K562 (cell line): ENCODE results near the gene THADA. TPM values are rescaled to one million over a fixed set of nuclear protein-coding genes. Genes with fewer than 3 reads are reported as not detected.

Source experiments
- ATAC-seq: fragments of 200-7000 bp; cut with Tn5 transposase; 3 replicates; pipeline ENCODE4 v1.9.1; 2020; ENCODE audit warnings: moderate library complexity
- BruUV-seq: library from RNA; stranded (reverse); fragments of 400-500 nt; replicated peaks from 2 replicates; lab custom pipeline; 2021; lab: Mats Ljungman, UMichigan
- CTCF ChIA-PET: fragments of 300-600 bp; formaldehyde crosslinking; extraction: SDS; loops from one replicate; lab custom pipeline; 2021; ENCODE audit warnings: low intra/inter-chr PET ratio; lab: Yijun Ruan, JAX
- POLR2A ChIA-PET: fragments of 300-600, 350-650 bp; sonication (Branson Sonifier 250); formaldehyde crosslinking; extraction: SDS; loops from one replicate; lab custom pipeline; 2021; ENCODE audit warnings: antibody characterized with exemption, inconsistent platforms; lab: Yijun Ruan, JAX
- DNase-seq, 4 experiments: peaks; one replicate each; pipeline versions ENCODE4 v3.0.0 to v3.0.0-alpha.2; 2011 to 2018; ENCODE audit warnings: low spot score in 3 of 4, mixed read lengths in 3 of 4; ENCODE audit errors: extremely low read depth in 1 of 4
- FAIRE-seq: peaks from 2 replicates; lab custom pipeline; 2011; peaks lifted over from hg19 to GRCh38; lab: Jason Lieb, UNC
- H2AFZ ChIP-seq: 2 replicates; pipeline ENCODE4 v1.6.0; 2011; ENCODE audit warnings: low read depth, low read length, control low read depth, inconsistent platforms
- H3K27ac ChIP-seq: fragments of 200-600 bp; 3 replicates; pipeline ENCODE4 v1.8.0; 2011; ENCODE audit warnings: low read depth, mild to moderate bottlenecking, control low read depth, inconsistent platforms, low read length, moderate library complexity, mixed read lengths; ENCODE audit errors: extremely low read depth
- H3K27me3 ChIP-seq, 2 experiments: fragments of 300-600 bp in 1 of 2; 2 replicates in 1 of 2; 3 replicates in 1 of 2; pipeline versions ENCODE4 v1.6.0 to v1.8.0; 2011; ENCODE audit warnings: inconsistent platforms in 2 of 2, low read length in 2 of 2, mild to moderate bottlenecking in 1 of 2, mixed read lengths in 1 of 2, moderate library complexity in 1 of 2; ENCODE audit not compliant: control insufficient read depth in 2 of 2, insufficient read depth in 2 of 2
- H3K36me3 ChIP-seq: fragments of 300-600 bp; 3 replicates; pipeline ENCODE4 v1.8.0; 2011; ENCODE audit warnings: mild to moderate bottlenecking, low read length, inconsistent platforms; ENCODE audit not compliant: control insufficient read depth, insufficient read depth
- H3K4me1 ChIP-seq, 2 experiments: fragments of 200-600 bp in 1 of 2; replicated peaks in 1 of 2; 2 replicates in 1 of 2; 3 replicates in 1 of 2; pipeline versions ENCODE4 v1.5.1 to v1.8.0; 2011; ENCODE audit warnings: inconsistent platforms in 2 of 2, low read length in 2 of 2, mild to moderate bottlenecking in 1 of 2, mixed read lengths in 1 of 2, moderate library complexity in 1 of 2; ENCODE audit not compliant: control insufficient read depth in 2 of 2, insufficient read depth in 2 of 2
- H3K4me2 ChIP-seq: 2 replicates; pipeline ENCODE4 v1.6.1; 2011; ENCODE audit warnings: low read length, control low read depth, inconsistent platforms, mixed read lengths; ENCODE audit not compliant: insufficient read depth
- H3K4me3 ChIP-seq: fragments of 200-600 bp; sonication (generic), shearing (Covaris generic); 2 replicates; pipeline ENCODE4 v1.5.1; 2016; ENCODE audit warnings: control low read depth, inconsistent platforms
- H3K79me2 ChIP-seq: fragments of 200-600 bp; 3 replicates; pipeline ENCODE4 v1.8.0; 2011; ENCODE audit warnings: low read length, inconsistent platforms; ENCODE audit not compliant: control insufficient read depth, insufficient read depth
- H3K9ac ChIP-seq, 2 experiments: 2 replicates each; pipeline versions ENCODE4 v1.6.0 to v1.6.1; 2011; ENCODE audit warnings: low read depth in 2 of 2, low read length in 2 of 2, control low read depth in 1 of 2, inconsistent platforms in 1 of 2, mild to moderate bottlenecking in 1 of 2, mixed read lengths in 1 of 2; ENCODE audit not compliant: insufficient read depth in 1 of 2
- H3K9me1 ChIP-seq: one replicate; pipeline ENCODE4 v1.6.0; 2011; ENCODE audit warnings: inconsistent platforms, mild to moderate bottlenecking, low read length, moderate library complexity; ENCODE audit not compliant: control insufficient read depth, insufficient read depth
- H3K9me3 ChIP-seq: replicated peaks from 2 replicates; pipeline ENCODE4 v1.5.1; 2011; ENCODE audit warnings: low read depth, low read length, inconsistent platforms; ENCODE audit not compliant: control insufficient read depth, insufficient read depth
- H4K20me1 ChIP-seq: replicated peaks from 2 replicates; pipeline ENCODE4 v1.6.1; 2011; ENCODE audit warnings: low read length, inconsistent platforms, mixed read lengths; ENCODE audit not compliant: control insufficient read depth, insufficient read depth
- ATF7 ChIP-seq: fragments of 450-650 bp; IDR thresholded peaks from 2 replicates; pipeline ENCODE4 v1.7.1; 2014; ENCODE audit warnings: mild to moderate bottlenecking, moderate library complexity
- ELF4 ChIP-seq: fragments of 450-650 bp; formaldehyde crosslinking; IDR thresholded peaks from 2 replicates; pipeline ENCODE4 v1.4.0; 2022; ENCODE audit warnings: missing genetic modification characterization
- NFATC3 ChIP-seq: fragments of 450-650 bp; IDR thresholded peaks from 2 replicates; pipeline ENCODE4 v1.6.1; 2017; ENCODE audit warnings: mild to moderate bottlenecking
- SMARCA5 ChIP-seq: fragments of 450-650 bp; IDR thresholded peaks from 2 replicates; pipeline ENCODE4 v1.6.1; 2016
- SREBF2 ChIP-seq: sonication (generic); formaldehyde crosslinking; IDR thresholded peaks from 2 replicates; pipeline ENCODE4 v1.4.0; 2020; ENCODE audit warnings: mild to moderate bottlenecking, missing genetic modification reagents
- SUPT5H ChIP-seq: fragments of 450-650 bp; IDR thresholded peaks from 2 replicates; pipeline ENCODE4 v1.6.1; 2016
- ZC3H4 ChIP-seq: sonication (generic); formaldehyde crosslinking; IDR thresholded peaks from 2 replicates; pipeline ENCODE4 v1.9.0; 2021; ENCODE audit warnings: missing genetic modification reagents, borderline replicate concordance
- ZMIZ1 ChIP-seq, 2 experiments: fragments of 150-350 bp in 1 of 2; IDR thresholded peaks; 2 replicates each; pipeline ENCODE4 v1.6.1; 2012 to 2016; ENCODE audit warnings: low read depth in 2 of 2, low read length in 2 of 2, mild to moderate bottlenecking in 1 of 2, moderate library complexity in 1 of 2
- ZNF395 ChIP-seq: fragments of 200-800 bp; sonication (Bioruptor generic); IDR thresholded peaks from 2 replicates; pipeline ENCODE4 v1.6.1; 2017; ENCODE audit warnings: missing genetic modification characterization, missing compliant biosample characterization
- ZNF449 ChIP-seq: fragments of 250-450 bp; sonication (Bioruptor Pico); IDR thresholded peaks from 2 replicates; pipeline ENCODE4 v1.8.0; 2022; ENCODE audit warnings: moderate library complexity, mild to moderate bottlenecking, inconsistent platforms
- ZNF766 ChIP-seq: fragments of 200-800 bp; sonication (Bioruptor generic); conservative IDR thresholded peaks from 2 replicates; pipeline ENCODE4 v1.6.1; 2016; ENCODE audit warnings: missing genetic modification characterization, missing compliant biosample characterization
- WGBS: fragments of 100-300 bp; shearing (Covaris generic); methylation state at CpG from one replicate; pipeline ENCODE4 v1.1.6; 2016; ENCODE audit warnings: low coverage, mixed read lengths; ENCODE audit not compliant: insufficient coverage; ENCODE audit errors: missing lambda C conversion rate; 5-methylcytosine and 5-hydroxymethylcytosine counted together
- in situ Hi-C: fragments of 300-500 bp; cut with MboI; formaldehyde crosslinking; loops from 4 replicates; pipeline ENCODE4 v1.15.0; 2018; ENCODE audit warnings: inconsistent platforms, mixed read lengths
- intact Hi-C: fragments of 100-400 bp; cut with micrococcal nuclease; formaldehyde crosslinking; loops from 2 replicates; pipeline ENCODE4 v1.14.2; 2022
- polyA plus RNA-seq, 8 experiments: library from polyadenylated mRNA; depleted of rRNA in 4 of 8; stranded (reverse) in 5 of 8; unstranded in 3 of 8; fragments of >200 nt; fragmentation: Nextera tagmentation in 2 of 8; fragmentation: Illumina TruSeq in 1 of 8; extraction: Ambion mirVana in 2 of 8; extraction: Trizol in 1 of 8; gene quantifications; 2 replicates each; pipeline versions ENCODE4 v1.2.1 to v1.2.3, GENCODE V29; 2011 to 2014; ENCODE audit warnings: inconsistent platforms in 1 of 8, missing spikeins in 1 of 8
- total RNA-seq, 7 experiments: library from RNA; depleted of rRNA in 6 of 7; stranded (reverse); fragments of >200 nt in 6 of 7; fragmentation: Illumina TruSeq in 2 of 7; extraction: Trizol in 2 of 7; gene quantifications; 2 replicates each; pipeline versions ENCODE4 v1.2.1 to v1.2.3, GENCODE V29; 2011 to 2021; ENCODE audit warnings: low replicate concordance in 1 of 7
- TF ChIP-seq, protein P1 (sequence below): sonication (generic); formaldehyde crosslinking; IDR thresholded peaks from 2 replicates; pipeline ENCODE4 v1.9.0; 2022; ENCODE audit warnings: mild to moderate bottlenecking, missing genetic modification reagents

THADA gene
- total and polyA plus RNA-seq, 9 of the 15 experiments (the other 6 are each of a cell fraction or from before 2014, with no cell fraction given): 17.8 to 34.7 (median 31.9) TPM

DNA sequence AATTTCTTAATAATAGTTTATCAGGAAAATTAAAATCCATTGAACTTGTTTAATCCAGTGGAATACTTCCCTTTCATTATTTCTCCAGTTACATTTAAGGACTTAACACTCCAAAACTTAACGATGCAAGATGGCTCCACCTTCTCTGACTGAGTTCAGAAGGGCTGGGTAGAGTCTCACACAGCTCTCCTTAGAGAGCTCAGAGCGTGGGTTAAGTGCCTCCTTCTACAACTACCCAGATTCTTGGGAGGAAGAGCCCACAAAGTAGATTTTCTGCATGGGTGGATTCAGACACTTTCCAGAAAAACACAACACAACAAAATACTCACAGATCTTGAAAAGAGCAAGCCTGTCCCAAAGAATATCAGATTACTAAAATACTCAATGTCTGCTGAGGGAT is 130.6 kb downstream of the THADA start (continued):
- TF ChIP-seq ZNF449 (CRISPR knock-in tag) (no peak), SMARCA5 (no peak), ZC3H4 (CRISPR knock-in tag) (no peak)

GRCh38 chr2:43464590-43464989 is 131.2 kb downstream of the THADA start:
- H3K4me3 ChIP-seq: no peak overlapping the region
- WGBS: 73% methylated on average over 7 of the region's 7 CpGs
- no peaks in the 10 kb centered on the region for H4K20me1 ChIP-seq
- in situ Hi-C loops (no loop called here), intact Hi-C loops (no loop called here)
- no peaks in the 10 kb centered on the region for H3K79me2 ChIP-seq
- no peak for FAIRE-seq
- no peaks in the 10 kb centered on the region for H3K36me3 ChIP-seq
- no peak overlapping the region for H3K27ac ChIP-seq
- POLR2A ChIA-PET: interaction anchor here (1.0 to 2.9 kb wide), 2 partner anchors 11 to 38 kb away, joined by 3 to 11 read pairs; no protein-coding TSS in a partner anchor
- no peak for DNase-seq
- no TSS peak for BruUV-seq
- no peak for ATAC-seq
- CTCF ChIA-PET: no interaction called here
- H2AFZ ChIP-seq: no peak overlapping the region
- no peak overlapping the region for H3K4me2 ChIP-seq
- no peak overlapping the region for H3K9ac ChIP-seq
- no peaks in the 10 kb centered on the region for H3K9me3 ChIP-seq
- no peaks in the 10 kb centered on the region for H3K4me1 ChIP-seq
- no peaks in the 10 kb centered on the region for H3K9me1 ChIP-seq
- TF ChIP-seq NFATC3 (no peak), ZNF395 (CRISPR knock-in tag) (no peak), ELF4 (CRISPR knock-in tag) (no peak), ATF7 (no peak), ZMIZ1 (IDR thresholded peaks at IDR 0.05; ENCODE audit: low read depth in 2 of 2, low read length in 2 of 2) (no peak), SUPT5H (no peak), ZNF766 (CRISPR knock-in tag) (no peak), SREBF2 (CRISPR knock-in tag) (no peak)
- TF ChIP-seq, protein P1, sequence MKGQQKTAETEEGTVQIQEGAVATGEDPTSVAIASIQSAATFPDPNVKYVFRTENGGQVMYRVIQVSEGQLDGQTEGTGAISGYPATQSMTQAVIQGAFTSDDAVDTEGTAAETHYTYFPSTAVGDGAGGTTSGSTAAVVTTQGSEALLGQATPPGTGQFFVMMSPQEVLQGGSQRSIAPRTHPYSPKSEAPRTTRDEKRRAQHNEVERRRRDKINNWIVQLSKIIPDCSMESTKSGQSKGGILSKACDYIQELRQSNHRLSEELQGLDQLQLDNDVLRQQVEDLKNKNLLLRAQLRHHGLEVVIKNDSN (CRISPR knock-in tag): no peak
- no peaks in the 10 kb centered on the region for H3K27me3 ChIP-seq
